ENCODE measurements around the gene NOVA1.

NOVA1 gene

DNA sequence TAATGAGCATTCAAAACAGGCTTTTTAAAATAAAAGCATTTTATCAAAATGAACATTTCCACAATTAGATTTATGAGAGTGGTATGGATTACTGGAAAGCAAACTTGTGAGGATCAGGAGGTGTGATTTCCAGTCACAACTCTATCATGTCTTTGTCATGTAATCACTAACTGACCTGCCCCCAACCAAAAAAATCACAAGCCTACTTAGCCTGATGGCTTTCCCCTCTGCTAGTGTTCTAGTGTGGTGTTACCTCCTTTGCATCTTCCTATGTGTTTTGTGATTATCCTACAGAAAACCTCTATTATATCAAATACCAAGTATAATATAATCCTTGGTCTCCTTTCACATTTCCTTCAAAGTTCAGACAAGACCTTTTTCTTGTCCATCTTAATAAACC, 168.6 kb downstream of the NOVA1 start:
- DNase-seq: no peak

DNA sequence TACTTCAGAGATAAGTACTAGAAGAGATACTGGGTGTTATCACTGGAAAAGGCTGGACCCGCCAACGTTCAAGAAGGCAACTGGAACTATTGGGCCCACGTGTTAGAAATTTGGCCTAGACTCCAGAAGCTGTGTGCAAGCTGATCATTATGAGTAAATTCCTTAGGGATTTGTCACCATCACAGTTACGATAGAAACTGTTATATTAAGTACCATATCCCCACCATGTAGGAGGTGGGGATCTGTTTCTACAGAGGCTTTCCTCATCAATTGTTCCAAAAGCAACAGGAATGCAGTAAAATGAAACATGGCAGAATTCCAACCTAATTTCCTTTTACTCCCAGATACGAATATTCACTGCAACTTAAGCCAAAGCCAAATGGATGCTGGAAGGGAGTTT, 170.7 kb downstream of the NOVA1 start:
- no peak for DNase-seq

DNA sequence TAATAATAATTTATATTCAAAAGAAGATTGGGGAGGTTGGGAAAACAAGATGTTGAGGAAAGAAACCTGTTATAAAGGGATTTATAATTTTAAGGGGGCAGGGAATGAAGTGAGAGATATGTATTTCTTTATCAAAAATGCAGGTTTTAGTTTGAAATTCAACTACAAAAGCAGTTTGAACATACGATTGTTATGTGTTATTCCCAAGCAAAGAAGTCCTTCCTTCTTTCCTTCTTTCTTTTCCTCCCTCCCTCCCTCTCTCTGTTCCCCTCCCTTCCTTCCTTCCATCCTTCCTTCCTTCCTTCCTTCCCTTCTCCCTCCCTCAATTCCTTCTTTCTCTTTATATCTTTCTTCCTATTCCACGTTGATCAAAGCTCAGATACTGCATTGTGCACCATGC, 173.3 kb downstream of the NOVA1 start:
- no peak for DNase-seq

DNA sequence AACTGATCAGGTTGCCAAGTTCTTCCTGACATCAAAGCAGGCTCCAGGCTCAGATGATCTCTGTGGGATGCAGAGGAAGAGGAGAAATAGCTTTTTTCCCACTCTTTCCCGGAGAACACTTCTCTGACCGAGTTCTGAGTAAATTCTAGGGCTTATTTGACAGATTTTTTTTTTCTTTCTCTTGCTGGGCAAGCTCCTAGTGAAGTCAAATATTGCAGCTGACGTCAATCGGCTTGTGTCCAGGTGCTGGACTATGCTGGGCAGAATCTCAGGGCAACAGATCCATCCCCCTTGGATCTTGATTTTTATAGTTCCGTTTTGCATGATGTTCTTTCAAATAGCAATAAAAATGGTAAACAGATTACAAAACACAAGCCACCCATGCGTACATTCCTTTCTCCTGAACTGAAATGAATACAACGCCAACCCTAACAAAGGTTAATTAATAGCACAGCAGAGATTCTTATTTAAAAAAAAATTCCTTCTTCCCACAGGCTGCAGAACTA, 182.2 kb downstream of the NOVA1 start:
- DNase-seq: no peak

DNA sequence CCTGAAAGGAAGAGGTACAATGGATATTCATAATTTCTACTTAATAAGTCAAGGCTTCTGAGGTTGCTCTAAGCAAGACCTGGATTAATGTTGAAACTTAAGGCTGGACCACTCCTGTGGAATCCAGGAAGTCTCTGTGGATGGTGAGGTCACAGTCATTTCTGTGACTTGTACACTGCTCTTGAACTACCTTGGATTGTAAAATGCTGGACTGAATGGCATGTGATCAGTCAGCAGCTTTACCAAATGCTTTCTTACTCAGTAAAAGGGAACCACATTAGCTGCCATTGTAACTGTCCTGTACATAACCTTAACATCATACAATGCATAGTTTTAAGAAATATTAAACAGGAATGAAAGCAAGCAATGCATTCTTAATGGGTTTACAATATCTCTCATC, 182.9 kb downstream of the NOVA1 start:
- DNase-seq: no peak

DNA sequence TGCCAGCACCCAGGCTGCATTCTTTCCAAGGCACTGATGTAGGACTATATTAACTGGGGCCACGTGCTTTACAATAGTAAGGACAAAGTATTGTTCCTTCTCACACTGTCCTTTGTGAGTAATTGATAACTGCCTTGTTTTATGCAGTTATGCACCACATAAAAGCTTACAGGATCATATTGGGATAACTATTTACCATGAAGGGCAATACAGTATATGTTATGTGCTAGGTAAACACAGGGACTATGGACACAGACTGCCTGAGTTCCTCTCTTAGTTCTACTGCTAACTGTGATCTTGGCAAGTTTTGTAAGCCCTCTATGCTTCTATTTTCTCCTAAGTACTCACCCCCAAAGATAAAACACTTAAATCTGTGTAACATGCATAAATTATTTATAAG, 183.7 kb downstream of the NOVA1 start:
- DNase-seq: no peak

DNA sequence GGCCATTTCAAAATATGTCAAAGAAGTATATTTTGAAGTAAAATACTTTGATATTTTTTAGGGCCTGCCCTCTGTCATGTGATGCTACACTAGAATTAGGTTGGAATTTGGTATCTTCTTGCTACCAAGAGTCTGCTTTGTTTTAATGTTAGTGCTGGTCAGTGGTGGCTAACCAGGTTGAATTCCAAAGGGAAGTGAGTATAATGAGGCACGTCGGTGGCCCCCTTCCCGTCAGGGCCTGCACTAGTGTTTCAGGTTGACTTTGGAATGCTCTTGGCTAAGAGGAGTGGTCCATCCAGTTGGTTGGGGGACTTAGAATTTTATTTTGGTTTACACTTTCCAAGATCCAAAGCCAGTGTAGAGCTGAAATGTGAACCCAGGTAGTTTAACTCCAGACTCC, 185.4 kb downstream of the NOVA1 start:
- no peak for DNase-seq

DNA sequence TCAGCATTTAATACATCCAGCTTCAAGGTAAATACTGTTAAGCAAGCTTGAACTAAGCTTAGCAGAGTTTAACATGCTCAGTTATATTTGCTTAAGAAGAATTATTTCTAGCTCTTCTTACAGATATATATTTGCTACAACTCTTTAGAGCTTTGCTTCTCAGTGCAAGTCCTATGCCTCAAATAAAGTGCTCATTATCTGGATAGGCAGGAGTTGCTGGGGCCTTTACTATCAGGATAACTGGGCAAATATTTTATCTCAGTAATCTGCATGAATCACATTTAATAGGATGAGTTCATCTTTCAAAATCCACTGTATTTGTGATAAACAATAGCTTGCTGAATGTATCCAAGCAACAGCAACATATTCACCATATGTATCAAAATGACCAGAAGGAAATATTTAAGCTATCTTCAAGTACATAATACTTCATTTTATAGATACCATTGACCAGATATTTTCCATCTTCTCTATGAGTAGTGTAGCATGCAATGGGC, 187.6 kb downstream of the NOVA1 start:
- no peak for DNase-seq

DNA sequence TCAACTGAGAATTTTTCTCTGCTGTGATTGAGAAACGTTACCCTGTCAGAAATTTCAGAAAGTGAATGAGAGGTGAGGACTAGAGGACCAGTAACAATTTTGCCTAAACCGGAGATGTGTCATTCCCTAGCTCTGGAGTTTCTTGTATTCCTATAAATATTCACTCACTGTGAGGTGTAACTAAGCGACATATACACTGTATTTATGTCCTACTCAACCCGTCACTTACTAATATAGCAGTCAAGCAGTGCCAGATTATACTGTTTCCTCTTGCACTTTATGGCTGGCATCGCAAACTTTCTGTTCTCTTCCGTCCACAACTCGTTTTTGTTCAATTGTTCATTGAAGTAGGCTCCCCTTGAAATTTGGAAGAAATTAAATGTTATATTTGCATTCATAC, 192.9 kb downstream of the NOVA1 start:
- DNase-seq: no peak

DNA sequence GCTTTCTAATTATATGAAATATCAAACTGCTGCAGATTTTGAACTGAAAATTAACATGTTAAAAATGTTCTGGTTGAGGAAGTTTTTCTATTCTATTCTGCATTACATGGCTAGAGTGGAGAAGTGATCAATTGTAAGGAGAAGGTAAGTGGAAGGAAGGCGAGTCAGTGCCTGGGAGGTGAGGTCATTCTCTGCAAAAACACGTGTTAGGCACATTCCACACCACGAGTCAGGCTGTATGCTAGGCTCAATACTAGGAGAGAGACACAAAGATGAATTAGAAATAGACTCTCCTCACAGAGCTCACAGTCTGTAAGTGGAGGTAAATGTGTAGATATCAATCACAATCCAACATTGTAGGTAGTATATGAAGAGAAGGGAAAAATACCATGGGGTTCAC, 194.1 kb downstream of the NOVA1 start:
- no peak for DNase-seq

DNA sequence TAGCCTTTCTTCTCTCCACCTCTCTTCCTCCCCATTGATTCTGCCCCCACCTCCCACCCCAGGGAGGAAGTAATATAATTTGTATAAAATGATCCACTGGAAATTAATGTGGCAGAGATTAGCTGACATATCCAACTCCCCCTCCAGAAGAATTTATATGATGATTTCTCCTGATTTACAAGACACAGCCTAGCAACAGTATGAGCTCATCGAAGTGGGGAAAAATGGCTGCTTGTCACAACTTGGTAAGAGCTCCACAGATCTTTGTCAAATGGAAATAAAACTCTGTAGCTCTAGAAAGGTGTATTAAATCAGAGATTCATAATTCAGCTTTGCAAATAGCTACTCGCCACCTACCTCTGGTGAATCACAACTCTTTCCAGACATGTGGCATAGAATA, 195.7 kb downstream of the NOVA1 start:
- DNase-seq: no peak

DNA sequence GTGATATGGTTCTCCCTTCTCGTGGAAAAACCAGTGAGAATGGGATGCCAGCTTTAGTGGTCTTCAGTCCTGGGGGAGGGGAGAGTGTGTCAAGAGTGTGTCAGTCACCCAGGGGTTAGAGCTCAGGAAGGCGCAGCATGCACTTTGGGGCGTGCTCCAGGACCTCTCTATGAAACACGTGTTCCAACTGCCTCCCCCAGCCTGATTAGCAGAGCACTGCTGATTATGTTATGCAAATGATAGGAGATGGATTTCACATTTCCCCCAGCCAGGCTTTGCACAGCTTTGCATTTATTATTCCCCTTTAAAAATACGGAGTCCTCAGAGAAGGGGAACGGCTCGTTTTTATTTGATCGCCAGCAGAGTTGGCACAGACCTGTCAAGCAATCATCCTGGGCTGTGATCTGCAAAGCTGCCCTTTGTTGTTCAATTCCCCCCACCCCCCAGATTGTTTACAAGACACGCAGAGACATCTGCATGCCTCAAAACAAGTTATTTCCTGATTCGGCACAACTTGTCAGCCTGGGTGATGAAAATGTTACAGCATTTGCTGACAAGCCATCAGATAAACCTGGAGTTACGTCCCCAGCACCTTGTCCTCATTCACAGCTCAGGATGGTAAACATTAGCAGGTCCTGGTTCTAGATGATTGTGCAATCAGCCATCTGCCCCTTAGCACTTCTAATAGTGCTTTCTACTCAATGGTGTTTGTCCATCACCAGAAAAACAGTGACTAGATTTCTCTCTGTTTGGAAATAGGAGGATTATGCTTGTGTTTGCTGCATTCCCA, 196.5 kb downstream of the NOVA1 start:
- DNase-seq: no peak

DNA sequence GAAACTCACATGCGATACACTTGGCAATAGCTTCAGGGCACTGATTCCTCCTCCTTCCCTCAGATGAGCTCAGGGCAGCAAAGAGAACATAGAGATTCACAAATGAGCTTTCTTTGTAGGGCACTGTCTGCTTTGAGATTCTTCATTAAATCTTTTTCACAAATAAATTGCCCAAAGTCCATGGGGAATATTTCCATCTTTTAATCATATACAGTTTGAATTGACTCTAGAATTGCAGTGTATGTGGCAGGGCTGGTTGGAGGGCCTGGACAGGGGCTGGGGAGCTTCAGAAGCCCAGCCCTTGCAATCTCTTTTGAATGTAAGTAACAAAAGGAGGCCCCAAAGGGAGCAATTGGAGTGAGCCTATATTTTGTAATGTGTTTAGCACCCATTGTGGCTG, 197.5 kb downstream of the NOVA1 start:
- DNase-seq: no peak

DNA sequence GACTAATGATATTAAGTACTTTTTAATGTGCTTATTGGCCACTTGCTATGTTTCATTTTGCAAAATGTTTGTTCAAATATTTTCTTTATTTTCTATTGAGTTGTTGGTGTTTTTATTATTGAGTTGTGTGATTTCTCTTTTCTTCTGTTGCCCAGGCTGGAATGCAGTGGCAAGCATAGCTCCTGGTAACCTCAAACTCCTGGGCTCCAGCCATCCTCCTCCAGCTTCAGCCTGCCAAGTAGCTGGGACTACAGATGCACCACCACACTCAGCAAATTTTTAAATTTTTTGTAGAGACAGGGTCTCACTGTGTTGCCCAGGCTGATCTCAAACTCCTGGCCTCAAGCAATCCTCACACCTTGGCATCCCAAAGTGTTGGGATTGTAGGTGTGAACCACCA, 199.2 kb downstream of the NOVA1 start:
- DNase-seq: no peak
